ENCODE results near the gene LZTR1.

DNA sequence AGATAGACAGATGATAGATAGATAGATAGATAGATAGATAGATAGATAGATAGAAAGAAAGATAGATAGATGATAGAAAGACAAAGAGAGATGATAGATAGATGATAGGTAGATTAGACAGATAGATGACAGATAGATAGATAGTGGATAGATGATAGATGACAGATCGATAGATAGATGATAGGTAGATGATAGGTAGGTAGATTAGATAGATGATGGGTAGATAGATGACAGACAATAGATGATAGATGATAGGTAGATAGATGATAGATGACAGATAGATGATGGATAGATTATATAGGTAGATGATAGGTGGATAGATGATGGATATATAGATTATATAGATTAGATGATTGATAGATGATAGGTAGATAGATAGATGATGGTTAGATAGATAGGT lies 4.3 kb downstream of the LZTR1 start:
- TF ChIP-seq, protein P1, sequence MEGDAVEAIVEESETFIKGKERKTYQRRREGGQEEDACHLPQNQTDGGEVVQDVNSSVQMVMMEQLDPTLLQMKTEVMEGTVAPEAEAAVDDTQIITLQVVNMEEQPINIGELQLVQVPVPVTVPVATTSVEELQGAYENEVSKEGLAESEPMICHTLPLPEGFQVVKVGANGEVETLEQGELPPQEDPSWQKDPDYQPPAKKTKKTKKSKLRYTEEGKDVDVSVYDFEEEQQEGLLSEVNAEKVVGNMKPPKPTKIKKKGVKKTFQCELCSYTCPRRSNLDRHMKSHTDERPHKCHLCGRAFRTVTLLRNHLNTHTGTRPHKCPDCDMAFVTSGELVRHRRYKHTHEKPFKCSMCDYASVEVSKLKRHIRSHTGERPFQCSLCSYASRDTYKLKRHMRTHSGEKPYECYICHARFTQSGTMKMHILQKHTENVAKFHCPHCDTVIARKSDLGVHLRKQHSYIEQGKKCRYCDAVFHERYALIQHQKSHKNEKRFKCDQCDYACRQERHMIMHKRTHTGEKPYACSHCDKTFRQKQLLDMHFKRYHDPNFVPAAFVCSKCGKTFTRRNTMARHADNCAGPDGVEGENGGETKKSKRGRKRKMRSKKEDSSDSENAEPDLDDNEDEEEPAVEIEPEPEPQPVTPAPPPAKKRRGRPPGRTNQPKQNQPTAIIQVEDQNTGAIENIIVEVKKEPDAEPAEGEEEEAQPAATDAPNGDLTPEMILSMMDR (IDR thresholded peaks at IDR 0.05; ENCODE audit: low read depth, low read length) = no peak
- no peak for TF ChIP-seq POLR2A (IDR thresholded peaks at IDR 0.05; ENCODE audit: extremely low read depth, insufficient read length)
- TF ChIP-seq, protein P2, sequence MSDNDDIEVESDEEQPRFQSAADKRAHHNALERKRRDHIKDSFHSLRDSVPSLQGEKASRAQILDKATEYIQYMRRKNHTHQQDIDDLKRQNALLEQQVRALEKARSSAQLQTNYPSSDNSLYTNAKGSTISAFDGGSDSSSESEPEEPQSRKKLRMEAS (IDR thresholded peaks at IDR 0.05; ENCODE audit: low read depth, low read length) = no peak

Measured in NB4 (cell line).